HTR-8/SVneo (cell line): ENCODE measurements around the gene FUCA1.
A peak's percentile ranks its signal among the peaks of the same experiment; 100 is the strongest.
"Not testable (repeated sequence)": the region's sequence is repeated elsewhere in the genome, so short reads cannot be mapped to it uniquely, and the experiment has no call there.

ENCODE experiments used
- DNase-seq: peaks from one replicate; pipeline ENCODE4 v3.0.0; 2011; ENCODE audit warnings: low spot score, mixed read lengths; ENCODE audit not compliant: insufficient read length
- FAIRE-seq: peaks from 2 replicates; lab custom pipeline; 2011; peaks lifted over from hg19 to GRCh38; lab: Jason Lieb, UNC

Gene FUCA1

GRCh38 chr1:23867895-23868556 lies at the start of gene FUCA1:
FUCA1 (minus strand) TSS chr1:23868290; CDS start chr1:23868286, 4 bp downstream.
- peak; percentile 90 for DNase-seq
- peak; percentile 57 for FAIRE-seq

DNA sequence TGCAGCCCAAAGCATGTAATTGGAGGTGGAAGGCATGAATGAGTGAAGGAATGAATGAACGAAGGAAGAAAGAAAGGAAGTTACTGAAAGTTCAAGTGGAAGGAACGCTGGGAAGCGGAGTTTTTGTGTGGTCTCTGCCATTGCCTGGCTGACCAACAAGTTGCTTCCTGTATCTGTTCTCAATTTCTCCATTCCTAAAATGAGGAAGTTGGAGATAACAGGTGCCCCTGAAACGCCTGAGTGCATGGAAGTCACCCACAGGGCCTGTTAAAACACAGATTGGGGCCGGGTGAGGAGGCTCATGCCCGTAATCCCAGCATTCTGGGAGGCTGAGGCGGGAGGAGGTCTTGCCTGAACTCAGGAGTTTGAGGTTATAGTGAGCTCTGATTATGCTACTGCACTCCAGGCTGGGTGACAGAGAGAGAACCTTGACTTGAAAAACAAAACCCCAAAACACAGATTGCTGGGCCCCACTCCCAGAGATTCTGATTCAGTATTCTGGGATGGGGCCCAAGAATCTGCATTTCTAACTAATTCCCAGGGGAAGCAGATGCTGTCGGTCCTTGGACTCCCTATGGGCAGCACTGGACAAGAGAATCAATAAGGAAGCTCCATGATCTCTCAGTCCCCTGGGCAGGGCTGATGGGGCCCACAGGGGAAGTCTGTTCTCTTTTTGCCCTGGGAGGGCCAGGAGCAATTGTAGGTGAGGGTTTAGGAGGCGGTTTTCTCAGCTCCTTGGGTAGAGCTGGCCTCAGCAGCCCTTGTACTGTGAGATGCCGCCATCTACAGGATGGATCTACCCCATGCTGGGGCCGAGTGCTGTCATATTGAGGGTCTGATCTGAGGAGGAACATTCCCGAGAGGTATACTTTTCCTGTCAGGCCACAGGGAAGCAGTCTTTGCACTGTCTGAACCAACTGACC lies 48.4 kb upstream of the FUCA1 start:
- FAIRE-seq = no peak
- DNase-seq = peak; percentile 75

DNA sequence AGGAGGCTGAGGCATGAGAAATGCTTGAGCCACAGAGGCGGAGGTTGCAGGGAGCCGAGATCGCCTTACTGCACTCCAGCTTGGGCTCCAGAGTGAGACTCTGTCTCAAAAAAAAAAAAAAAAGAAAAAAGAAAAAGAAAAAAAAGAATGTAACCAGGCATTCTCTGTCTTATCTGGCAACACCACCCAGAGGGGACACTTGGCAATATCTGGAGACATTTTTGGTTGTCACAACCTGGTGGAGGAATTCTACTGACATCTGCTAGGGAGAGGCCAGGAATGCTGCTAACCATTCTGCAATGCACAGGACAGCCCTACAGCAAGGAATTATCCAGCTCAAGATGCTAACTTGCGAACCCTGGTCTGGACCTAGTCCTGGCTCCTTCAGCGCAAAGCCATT lies 47.4 kb upstream of the FUCA1 start:
- FAIRE-seq = no peak
- no peak for DNase-seq

- FAIRE-seq = no peak
Measured at GRCh38 chr1:23914921-23915320, 46.8 kb upstream of the FUCA1 start.

GRCh38 chr1:23913212-23913880 lies 45.3 kb upstream of the FUCA1 start, which contains the start of gene CNR2:
CNR2 (minus strand) TSS chr1:23913362; CDS start chr1:23875617, 37,745 bp downstream.
- DNase-seq (no peak), FAIRE-seq (no peak)

More at GRCh38 chr1:23914921-23915320, 46.8 kb upstream of the FUCA1 start:
- no peak for DNase-seq

- no peak for FAIRE-seq
Measured at GRCh38 chr1:23911921-23912320, 43.8 kb upstream of the FUCA1 start.

GRCh38 chr1:23910553-23911246 lies 42.6 kb upstream of the FUCA1 start:
- DNase-seq (no peak), FAIRE-seq (no peak)

More at GRCh38 chr1:23911921-23912320, 43.8 kb upstream of the FUCA1 start:
- no peak for DNase-seq

DNA sequence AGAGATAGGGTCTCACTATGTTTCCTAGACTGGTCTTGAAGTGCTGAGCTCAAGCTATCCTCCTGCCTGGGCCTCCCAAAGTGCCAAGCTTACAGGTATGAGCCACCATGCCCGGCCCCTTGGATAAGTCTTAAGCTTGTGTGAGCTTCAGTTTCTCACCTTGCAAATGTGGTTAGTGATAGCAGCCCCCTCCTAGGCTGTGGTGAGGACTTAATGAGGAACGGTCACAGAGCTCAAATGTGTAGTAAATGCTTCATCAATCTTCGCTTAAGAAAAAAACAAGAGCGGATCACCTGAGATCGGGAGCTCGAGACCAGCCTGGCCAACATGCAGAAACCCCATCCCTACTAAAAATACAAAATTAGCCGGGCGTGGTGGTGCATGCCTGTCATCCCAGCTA lies 42.1 kb upstream of the FUCA1 start:
- FAIRE-seq = no peak
- DNase-seq = no peak

GRCh38 chr1:23909412-23909811 lies 41.3 kb upstream of the FUCA1 start:
- DNase-seq = no peak
- FAIRE-seq = no peak

GRCh38 chr1:23908453-23909341 lies 40.6 kb upstream of the FUCA1 start:
- DNase-seq (no peak), FAIRE-seq (no peak)

DNA sequence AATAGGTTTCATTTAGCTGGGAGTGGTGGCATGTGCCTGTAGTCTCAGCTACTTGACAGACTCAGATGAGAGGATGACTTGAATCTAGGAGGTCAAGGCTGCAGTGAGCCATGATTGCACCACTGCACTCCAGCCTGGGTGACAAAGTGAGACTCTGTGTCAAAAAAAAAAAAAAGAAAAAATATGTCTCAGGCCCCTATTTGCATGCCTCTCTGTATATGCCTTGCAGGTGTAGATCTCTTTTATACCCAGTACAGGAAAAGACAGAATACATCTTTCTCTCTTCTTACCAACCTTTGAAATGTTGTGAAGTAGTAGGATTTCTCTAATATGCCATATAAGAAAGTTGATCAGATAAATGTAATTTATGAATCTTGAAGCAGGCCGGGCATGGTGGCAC lies 38.6 kb upstream of the FUCA1 start:
- no peak for DNase-seq
- no peak for FAIRE-seq

GRCh38 chr1:23905461-23906025 lies 37.5 kb upstream of the FUCA1 start:
- no peak for FAIRE-seq
- no peak for DNase-seq

- FAIRE-seq = no peak
Measured at GRCh38 chr1:23904748-23905357, 36.8 kb upstream of the FUCA1 start.

DNA sequence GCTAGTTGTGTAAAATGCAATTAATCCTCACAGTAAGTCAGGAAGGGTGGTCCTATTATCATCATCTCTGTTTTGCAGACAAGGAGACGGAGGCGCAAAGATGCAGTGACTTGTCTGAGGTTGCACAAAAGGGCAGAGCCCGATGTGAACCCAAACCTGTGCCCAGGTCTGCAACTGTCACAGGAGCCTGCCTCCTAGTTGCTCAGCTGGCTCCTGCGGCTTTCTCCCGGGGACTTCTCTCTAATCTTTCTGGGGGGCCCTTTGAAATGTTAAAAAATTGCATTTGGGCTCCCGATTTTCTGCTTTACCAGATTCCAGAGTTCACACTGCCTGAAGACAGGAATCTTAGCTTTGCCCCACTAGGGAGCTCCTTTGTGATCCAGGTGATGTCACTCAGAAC lies 35.7 kb upstream of the FUCA1 start:
- DNase-seq (no peak), FAIRE-seq (no peak)

More at GRCh38 chr1:23904748-23905357, 36.8 kb upstream of the FUCA1 start:
- DNase-seq = no peak

DNA sequence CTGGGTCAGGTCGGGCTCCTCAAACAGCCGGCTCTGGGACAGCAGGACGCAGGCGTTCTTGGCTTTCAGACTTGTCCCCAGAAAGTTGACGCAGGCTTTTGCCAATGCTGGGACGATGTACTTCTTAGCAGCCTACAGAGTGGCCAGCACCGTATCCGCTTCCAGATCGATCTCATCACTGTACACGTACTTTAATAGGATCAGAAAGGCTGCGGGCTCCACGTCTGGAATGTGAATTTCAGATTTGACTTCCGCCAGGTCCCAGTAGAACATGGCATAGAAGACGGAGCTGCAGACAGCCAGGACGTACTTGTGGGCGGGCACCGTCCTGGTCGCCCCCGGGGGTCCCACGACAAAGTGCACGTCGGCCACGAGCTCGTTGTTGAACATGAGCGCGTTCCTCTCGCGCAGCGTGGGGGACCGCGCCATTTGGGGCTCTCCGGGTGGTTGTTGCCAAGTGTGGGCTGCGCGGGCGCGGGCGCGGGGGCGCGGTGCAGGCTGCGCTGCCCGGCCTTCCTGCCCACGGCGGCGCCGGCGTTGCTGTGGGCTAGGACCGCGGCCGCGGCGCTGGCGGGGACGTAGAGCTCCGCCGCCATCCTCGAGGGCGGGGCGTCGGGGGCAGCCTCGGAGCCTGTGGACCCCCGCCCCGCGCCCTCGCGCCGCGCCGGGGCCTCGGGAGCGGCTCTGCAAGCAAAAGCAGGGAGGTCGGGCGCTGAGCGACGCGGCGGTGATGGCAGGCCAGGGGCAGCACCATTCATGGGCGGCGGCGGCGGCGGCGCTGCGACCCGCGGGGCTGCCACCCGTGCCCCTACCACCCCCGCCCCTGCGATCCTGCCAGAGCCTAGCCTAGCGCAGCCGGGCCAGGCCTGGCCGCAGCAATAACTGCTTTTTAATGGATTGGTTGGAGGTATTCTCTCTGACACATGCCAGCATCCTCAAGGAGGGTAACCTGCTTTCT lies 34.5 kb upstream of the FUCA1 start:
- DNase-seq = no peak
- FAIRE-seq = no peak

DNA sequence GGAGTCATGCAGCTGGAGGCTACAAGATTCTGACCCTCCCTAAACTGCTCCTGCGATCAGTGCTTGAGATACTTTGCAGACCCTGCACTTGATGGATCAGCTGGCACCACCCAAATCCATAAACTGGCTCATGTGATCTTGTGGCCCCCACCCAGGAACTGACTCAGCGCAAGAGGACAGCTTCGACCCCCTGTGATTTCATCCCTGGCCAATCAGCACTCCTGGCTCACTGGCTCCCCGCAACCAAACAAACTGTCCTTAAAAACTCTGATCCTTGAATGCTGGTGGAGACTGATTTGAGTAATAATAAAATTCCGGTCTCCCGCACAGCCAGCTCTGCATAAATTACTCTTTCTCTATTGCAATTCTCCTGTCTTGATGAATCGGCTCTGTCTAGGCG lies 31.9 kb upstream of the FUCA1 start:
- DNase-seq, FAIRE-seq: not testable (repeated sequence)

DNA sequence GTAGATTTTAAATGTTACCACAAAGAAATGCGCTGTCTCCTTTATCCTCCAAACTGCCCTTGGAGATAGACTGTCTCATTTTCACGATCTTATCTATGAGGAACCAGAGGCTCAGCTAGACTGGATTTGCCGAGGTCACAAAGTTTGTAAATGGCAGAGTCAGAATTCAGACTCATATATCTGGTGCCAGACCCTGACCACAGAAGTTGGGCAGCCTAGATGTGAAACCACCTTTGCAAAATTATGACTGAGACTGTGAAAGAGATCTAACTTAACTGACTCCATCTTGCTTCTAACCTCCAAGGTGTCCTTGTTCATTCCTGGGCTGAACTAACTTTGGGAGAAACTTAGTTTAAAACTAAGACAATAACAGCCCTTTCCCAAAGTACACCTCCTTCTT lies 31.0 kb upstream of the FUCA1 start:
- no peak for FAIRE-seq
- no peak for DNase-seq
